GM12872 (cell line): Measurements from ENCODE around the gene CTNNBL1.

Experiments used
- CTCF ChIP-seq: IDR thresholded peaks from 3 replicates; pipeline ENCODE4 v1.5.1; 2011; ENCODE audit warnings: low read depth, mild to moderate bottlenecking, low read length, moderate library complexity; ENCODE audit not compliant: insufficient read depth

The CTNNBL1 gene

GRCh38 chr20:37693635-37694626 is at the start of gene CTNNBL1:
CTNNBL1 (plus strand) TSS chr20:37694030; CDS start chr20:37694123, 93 bp downstream.
- no peak for TF ChIP-seq CTCF

- no peak for TF ChIP-seq CTCF
Measured at GRCh38 chr20:37644605-37645004, 49.2 kb upstream of the CTNNBL1 start.

GRCh38 chr20:37647946-37648345 is 45.9 kb upstream of the CTNNBL1 start:
- TF ChIP-seq CTCF: no peak

- no peak for TF ChIP-seq CTCF
Measured at GRCh38 chr20:37649017-37649416, 44.8 kb upstream of the CTNNBL1 start.

GRCh38 chr20:37649676-37650370 is 44.0 kb upstream of the CTNNBL1 start:
- TF ChIP-seq CTCF: no peak

GRCh38 chr20:37650661-37651060 is 43.2 kb upstream of the CTNNBL1 start:
- TF ChIP-seq CTCF: no peak

- peak; percentile 69 for TF ChIP-seq CTCF
Measured at GRCh38 chr20:37651932-37652331, 41.9 kb upstream of the CTNNBL1 start.
